ENCODE measurements around the gene SELENOV. TPM values are rescaled to one million over a fixed set of nuclear protein-coding genes. Genes with fewer than 3 reads are reported as not detected.

The SELENOV gene
- total and polyA plus RNA-seq, 4 donors, result not detected

DNA sequence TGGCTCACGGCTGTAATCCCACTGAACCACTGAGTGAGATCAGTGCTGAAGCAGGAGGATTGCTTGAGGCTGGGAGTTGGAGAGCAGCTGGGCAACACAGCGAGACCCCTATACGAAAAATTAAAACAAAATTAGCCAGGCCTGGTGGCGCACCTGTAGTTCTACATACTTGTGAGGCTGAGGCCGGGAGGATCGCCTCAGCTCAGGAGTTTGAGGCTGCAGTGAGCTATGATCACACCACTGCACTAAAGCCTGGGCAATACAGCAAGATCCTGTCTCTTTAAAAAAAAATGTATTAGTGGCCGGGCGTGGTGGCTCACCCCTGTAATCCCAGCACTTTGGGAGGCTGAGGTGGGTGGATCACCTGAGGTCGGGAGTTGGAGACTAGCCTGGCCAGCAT, 6.3 kb upstream of the SELENOV start:
- ATAC-seq (ENCODE audit: insufficient read depth, low FRiP score), result no peak
- Histone ChIP-seq H3K36me3 (ENCODE audit: control insufficient read depth in 4 of 4, insufficient read depth in 4 of 4, low read length in 4 of 4) (no peaks in the 10 kb centered on the region), H3K27me3 (ENCODE audit: control insufficient read depth in 3 of 3, insufficient read depth in 3 of 3, low read length in 2 of 3) (peaks cover 3 to 25% (median 18%) of the 10 kb centered on the region in 3 donors), H3K9me3 (ENCODE audit: control insufficient read depth in 4 of 4, insufficient read depth in 3 of 4, low read length in 3 of 4) (peaks cover 0 to 5% (median 0%) of the 10 kb centered on the region in 4 donors), H3K9ac (ENCODE audit: insufficient read depth in 1 of 2, low read length in 2 of 2) (no peak overlapping the region), H3K27ac (ENCODE audit: low read depth in 1 of 2, low read length in 1 of 2) (no peak overlapping the region), H3K4me1 (ENCODE audit: control insufficient read depth in 5 of 5, insufficient read depth in 5 of 5, low read length in 5 of 5) (peaks cover 0 to 5% (median 0%) of the 10 kb centered on the region in 5 donors), H3K4me3 (no peak overlapping the region)
- TF ChIP-seq, protein P1, sequence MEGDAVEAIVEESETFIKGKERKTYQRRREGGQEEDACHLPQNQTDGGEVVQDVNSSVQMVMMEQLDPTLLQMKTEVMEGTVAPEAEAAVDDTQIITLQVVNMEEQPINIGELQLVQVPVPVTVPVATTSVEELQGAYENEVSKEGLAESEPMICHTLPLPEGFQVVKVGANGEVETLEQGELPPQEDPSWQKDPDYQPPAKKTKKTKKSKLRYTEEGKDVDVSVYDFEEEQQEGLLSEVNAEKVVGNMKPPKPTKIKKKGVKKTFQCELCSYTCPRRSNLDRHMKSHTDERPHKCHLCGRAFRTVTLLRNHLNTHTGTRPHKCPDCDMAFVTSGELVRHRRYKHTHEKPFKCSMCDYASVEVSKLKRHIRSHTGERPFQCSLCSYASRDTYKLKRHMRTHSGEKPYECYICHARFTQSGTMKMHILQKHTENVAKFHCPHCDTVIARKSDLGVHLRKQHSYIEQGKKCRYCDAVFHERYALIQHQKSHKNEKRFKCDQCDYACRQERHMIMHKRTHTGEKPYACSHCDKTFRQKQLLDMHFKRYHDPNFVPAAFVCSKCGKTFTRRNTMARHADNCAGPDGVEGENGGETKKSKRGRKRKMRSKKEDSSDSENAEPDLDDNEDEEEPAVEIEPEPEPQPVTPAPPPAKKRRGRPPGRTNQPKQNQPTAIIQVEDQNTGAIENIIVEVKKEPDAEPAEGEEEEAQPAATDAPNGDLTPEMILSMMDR (IDR thresholded peaks at IDR 0.05; ENCODE audit: control extremely low read depth, extremely low read depth), result no peak
- DNase-seq, result no peak
- WGBS, 2 donors, result 88 to 92% methylated on average over 9 of the region's 9 CpGs

DNA sequence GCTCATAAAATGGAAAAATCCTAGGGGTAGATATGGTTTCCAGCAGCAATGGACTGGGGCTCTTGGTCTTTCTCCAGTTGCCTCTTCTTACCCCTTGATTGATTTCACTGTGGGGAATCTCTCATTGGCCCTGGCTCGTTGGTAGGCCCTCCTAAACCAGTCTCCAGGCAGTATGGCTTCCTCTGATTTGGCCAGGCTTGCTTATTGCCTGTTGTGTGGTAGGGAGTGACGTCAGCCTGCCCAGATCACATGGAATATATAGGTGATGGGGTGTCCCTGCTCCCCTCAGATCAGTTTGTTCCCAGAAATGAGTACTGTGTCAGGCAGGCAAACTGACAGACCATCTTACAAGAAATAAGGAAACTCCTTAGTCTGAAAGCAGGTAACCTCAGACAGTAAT, 5.7 kb upstream of the SELENOV start:
- Histone ChIP-seq H3K9me3 (ENCODE audit: control insufficient read depth in 4 of 4, insufficient read depth in 3 of 4, low read length in 3 of 4) (peaks cover 0 to 5% (median 0%) of the 10 kb centered on the region in 4 donors), H3K4me3 (no peak overlapping the region), H3K27me3 (ENCODE audit: control insufficient read depth in 3 of 3, insufficient read depth in 3 of 3, low read length in 2 of 3) (peaks cover 3 to 27% (median 24%) of the 10 kb centered on the region in 3 donors), H3K4me1 (ENCODE audit: control insufficient read depth in 5 of 5, insufficient read depth in 5 of 5, low read length in 5 of 5) (peaks cover 0 to 5% (median 0%) of the 10 kb centered on the region in 5 donors), H3K36me3 (ENCODE audit: control insufficient read depth in 4 of 4, insufficient read depth in 4 of 4, low read length in 4 of 4) (no peaks in the 10 kb centered on the region), H3K27ac (ENCODE audit: low read depth in 1 of 2, low read length in 1 of 2) (no peak overlapping the region), H3K9ac (ENCODE audit: insufficient read depth in 1 of 2, low read length in 2 of 2) (no peak overlapping the region)
- ATAC-seq (ENCODE audit: insufficient read depth, low FRiP score) (no peak), DNase-seq (no peak)
- TF ChIP-seq, protein P1 (IDR thresholded peaks at IDR 0.05; ENCODE audit: control extremely low read depth, extremely low read depth), result no peak
- WGBS, 2 donors, result 58 to 69% methylated on average over 2 of the region's 2 CpGs

DNA sequence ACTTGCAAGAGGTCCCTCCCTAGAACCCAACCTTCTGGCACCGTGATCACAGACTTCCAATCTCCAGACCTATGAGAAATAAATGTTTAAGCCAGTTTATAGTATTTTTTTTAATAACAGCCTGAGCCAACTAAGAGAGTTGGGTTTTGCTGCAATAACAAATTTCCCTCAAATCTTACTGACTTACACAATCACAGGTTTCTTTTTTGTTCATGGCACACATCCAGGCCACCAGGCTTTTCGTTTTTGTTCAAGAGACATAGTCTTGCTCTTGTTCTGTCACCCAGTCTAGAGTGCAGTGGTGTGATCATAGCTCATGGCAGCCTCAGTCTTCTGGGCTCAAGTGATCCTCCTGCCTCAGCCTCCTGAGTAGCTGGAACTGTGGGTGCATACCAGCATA, 2.0 kb upstream of the SELENOV start:
- Histone ChIP-seq H3K27me3 (ENCODE audit: control insufficient read depth in 3 of 3, insufficient read depth in 3 of 3, low read length in 2 of 3) (peaks cover 0 to 31% (median 30%) of the 10 kb centered on the region in 3 donors), H3K4me1 (ENCODE audit: control insufficient read depth in 5 of 5, insufficient read depth in 5 of 5, low read length in 5 of 5) (peaks cover 0 to 8% (median 0%) of the 10 kb centered on the region in 5 donors), H3K27ac (ENCODE audit: low read depth in 1 of 2, low read length in 1 of 2) (no peak overlapping the region), H3K9me3 (ENCODE audit: control insufficient read depth in 4 of 4, insufficient read depth in 3 of 4, low read length in 3 of 4) (no peaks in the 10 kb centered on the region), H3K9ac (ENCODE audit: insufficient read depth in 1 of 2, low read length in 2 of 2) (no peak overlapping the region), H3K36me3 (ENCODE audit: control insufficient read depth in 4 of 4, insufficient read depth in 4 of 4, low read length in 4 of 4) (no peaks in the 10 kb centered on the region), H3K4me3 (no peak overlapping the region)
- DNase-seq (no peak), ATAC-seq (ENCODE audit: insufficient read depth, low FRiP score) (no peak)
- TF ChIP-seq, protein P1 (IDR thresholded peaks at IDR 0.05; ENCODE audit: control extremely low read depth, extremely low read depth), result no peak
- 49 to 69% methylated on average over 2 of the region's 2 CpGs for WGBS, 2 donors
